NB4 (cell line): ENCODE results near the gene ARPC1A.

Experiments
- DNase-seq: peaks from one replicate; pipeline ENCODE4 v3.0.0; 2010; ENCODE audit warnings: low read depth
- H3K4me3 ChIP-seq: one replicate; pipeline ENCODE4 v1.5.1; 2011; ENCODE audit warnings: mild to moderate bottlenecking, low read depth, low read length, moderate library complexity
- CTCF ChIP-seq: IDR thresholded peaks from one replicate; pipeline ENCODE4 v1.5.1; 2012; ENCODE audit warnings: low read depth, low read length
- MYC ChIP-seq: IDR thresholded peaks from 2 replicates; pipeline ENCODE4 v1.6.1; 2011; ENCODE audit warnings: low read depth, low read length
- POLR2A ChIP-seq: IDR thresholded peaks from 2 replicates; pipeline ENCODE4 v1.6.1; 2011; ENCODE audit warnings: mild to moderate bottlenecking; ENCODE audit not compliant: insufficient read length; ENCODE audit errors: extremely low read depth
- TF ChIP-seq, protein P1 (sequence below): IDR thresholded peaks from 2 replicates; pipeline ENCODE4 v1.6.1; 2011; ENCODE audit warnings: low read depth, low read length

ARPC1A gene

DNA sequence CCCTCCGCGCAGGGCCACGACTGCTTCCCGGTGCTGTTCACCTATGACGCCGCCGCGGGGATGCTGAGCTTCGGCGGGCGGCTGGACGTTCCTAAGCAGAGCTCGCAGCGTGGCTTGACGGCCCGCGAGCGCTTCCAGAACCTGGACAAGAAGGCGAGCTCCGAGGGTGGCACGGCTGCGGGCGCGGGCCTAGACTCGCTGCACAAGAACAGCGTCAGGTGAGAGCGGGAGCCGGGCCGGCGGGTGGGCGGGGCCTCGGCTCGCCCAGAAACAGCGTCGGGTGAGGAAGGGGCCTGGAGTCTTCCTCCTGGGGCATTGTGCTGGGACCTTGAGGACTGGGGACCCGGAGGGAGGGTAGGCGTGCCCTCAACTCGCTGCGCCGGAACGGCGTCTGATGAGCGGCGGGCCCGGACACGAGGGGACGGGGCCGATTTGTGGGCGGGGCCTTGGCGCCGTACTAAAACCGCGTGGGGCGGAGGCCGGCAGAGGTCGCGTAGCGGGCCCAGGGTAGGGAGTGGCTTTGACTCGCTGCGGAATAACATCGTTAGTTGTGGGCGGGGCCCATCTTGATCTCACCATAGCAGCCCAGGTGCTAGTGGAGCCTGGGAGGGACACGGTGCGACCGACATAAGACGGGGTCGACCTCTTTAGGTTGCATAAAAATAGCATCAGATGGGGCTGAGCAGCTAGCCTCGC, 67.1 kb downstream of the ARPC1A start:
- H3K4me3 ChIP-seq: no peak overlapping the region
- no peak for DNase-seq
- TF ChIP-seq MYC (no peak), CTCF (no peak), POLR2A (no peak)
- TF ChIP-seq, protein P1, sequence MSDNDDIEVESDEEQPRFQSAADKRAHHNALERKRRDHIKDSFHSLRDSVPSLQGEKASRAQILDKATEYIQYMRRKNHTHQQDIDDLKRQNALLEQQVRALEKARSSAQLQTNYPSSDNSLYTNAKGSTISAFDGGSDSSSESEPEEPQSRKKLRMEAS: no peak

DNA sequence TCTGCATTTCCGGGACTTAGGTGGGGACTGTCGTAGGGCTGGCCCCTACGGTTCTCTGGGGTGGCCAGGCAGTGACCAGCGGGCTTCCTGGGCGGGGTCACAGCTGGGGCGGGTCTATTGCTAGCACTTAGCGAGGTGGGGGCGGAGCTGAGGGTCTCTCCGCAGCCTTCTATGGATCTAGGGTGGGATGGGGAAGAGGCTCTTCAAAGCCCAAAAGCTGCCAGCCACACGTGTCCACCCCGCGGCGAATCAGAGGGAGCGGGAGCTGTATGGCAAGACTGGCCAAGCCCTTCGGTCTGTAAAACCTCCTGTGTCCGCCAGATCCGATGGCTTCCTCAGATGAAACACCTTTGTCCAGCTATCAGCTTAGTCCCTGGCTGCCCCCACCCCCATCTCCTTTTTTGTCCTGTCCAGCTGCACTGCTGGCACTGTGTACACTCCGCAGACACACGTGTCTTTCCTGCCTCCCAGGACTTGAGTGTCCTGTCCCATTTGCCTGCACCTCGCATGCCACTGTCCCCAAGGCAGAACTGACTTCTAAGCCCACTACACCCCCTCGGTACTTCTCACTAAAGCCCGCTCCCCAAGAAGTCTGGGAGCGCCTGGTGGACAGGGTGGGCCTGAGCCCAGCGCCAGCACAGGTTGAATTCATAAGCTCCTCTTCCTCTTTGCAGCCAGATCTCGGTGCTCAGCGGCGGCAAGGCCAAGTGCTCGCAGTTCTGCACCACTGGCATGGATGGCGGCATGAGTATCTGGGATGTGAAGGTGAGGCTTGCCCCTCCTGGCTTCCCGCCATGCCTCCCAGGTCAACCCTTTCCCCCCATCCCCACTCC, 67.9 kb downstream of the ARPC1A start:
- DNase-seq: no peak
- no peak overlapping the region for H3K4me3 ChIP-seq
- no peak for TF ChIP-seq CTCF
- TF ChIP-seq POLR2A: peak; percentile 11

DNA sequence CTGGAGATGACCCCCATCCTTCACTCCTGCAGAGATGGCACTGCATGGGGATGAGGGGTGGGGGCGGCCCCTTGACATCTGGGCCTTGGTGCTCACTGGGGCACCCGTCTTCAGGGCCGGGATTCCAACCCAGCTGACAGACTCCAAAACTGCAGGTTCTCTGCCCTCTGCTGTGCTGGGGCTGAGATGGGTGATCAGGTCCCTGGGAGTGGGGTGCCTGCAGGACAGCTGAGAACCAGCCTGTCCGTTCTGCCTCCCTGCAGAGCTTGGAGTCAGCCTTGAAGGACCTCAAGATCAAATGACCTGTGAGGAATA, 68.4 kb downstream of the ARPC1A start:
- H3K4me3 ChIP-seq: no peak overlapping the region
- no peak for DNase-seq
- TF ChIP-seq CTCF (no peak), POLR2A (no peak), MYC (no peak)
- TF ChIP-seq, protein P1: no peak

DNA sequence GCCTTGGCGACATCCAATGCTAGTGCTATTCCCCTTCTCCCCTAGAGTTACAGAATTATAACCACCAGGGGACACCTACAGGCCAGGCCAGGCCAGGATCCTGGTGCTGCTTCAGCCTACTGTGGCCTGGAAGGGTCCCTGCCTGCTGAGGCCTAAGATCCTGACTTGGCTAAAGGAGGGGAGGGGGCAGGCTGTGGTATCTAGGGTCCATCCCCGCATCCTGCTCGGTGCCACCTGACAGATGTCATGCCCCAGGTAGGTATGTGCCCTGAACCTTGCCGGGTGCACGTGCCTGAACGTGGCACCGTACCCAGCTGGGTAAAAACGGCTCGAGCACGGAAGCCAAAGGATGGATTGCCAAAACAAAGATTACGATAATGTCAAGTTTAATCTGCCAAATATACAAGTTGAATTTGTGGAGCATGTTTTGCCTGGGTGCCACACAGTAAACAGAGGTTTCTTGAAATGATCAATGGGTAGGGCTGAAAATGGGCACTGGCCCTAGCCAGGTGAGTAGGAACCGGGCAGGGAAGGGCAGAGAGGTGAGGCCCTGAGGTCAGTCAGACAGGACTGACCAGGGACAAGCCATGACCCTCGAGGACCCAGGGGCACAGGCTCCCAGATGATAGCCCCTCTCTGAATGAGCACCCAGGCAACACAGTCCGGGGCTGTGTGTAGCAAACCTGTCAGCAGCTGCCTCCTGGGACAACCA, 70.1 kb downstream of the ARPC1A start:
- no peak for DNase-seq
- TF ChIP-seq MYC (no peak), CTCF (no peak), POLR2A (no peak)
- no peak overlapping the region for H3K4me3 ChIP-seq

- no peak for TF ChIP-seq CTCF
- TF ChIP-seq MYC: no peak
- H3K4me3 ChIP-seq: no peak overlapping the region
- no peak for DNase-seq
Observed at GRCh38 chr7:99396418-99397296, 71.0 kb downstream of the ARPC1A start.
